Cardiac fibroblast (primary cell): ENCODE results near the gene PLEKHG5.
"Not testable (repeated sequence)": the region's sequence is repeated elsewhere in the genome, so short reads cannot be mapped to it uniquely, and the experiment has no call there.

Experiments
- DNase-seq, 2 donors: peaks; one replicate each; pipeline versions ENCODE4 v3.0.0 to v3.0.0-alpha.2; 2010; ENCODE audit warnings: low read depth in 2 of 2
- H3K4me3 ChIP-seq, 2 donors: replicated peaks in 1 of 2; 1 replicate in 1 of 2; 2 replicates in 1 of 2; pipeline ENCODE4 v1.5.1; 2011; ENCODE audit warnings: low read depth in 2 of 2, low read length in 2 of 2, mild to moderate bottlenecking in 2 of 2, moderate library complexity in 1 of 2
- CTCF ChIP-seq: IDR thresholded peaks from one replicate; pipeline ENCODE4 v1.5.1; 2011; ENCODE audit warnings: low read depth, mild to moderate bottlenecking, low read length, inconsistent platforms

PLEKHG5 gene

GRCh38 chr1:6494627-6495026, 3.2 kb upstream of the PLEKHG5 start:
- H3K4me3 ChIP-seq, result no peak overlapping the region
- no peak for TF ChIP-seq CTCF
- no peak for DNase-seq

GRCh38 chr1:6493834-6494223, 2.4 kb upstream of the PLEKHG5 start:
- DNase-seq, H3K4me3 ChIP-seq: not testable (repeated sequence)

GRCh38 chr1:6491966-6492365, 499 bp upstream of the PLEKHG5 start:
- no peak for DNase-seq
- H3K4me3 ChIP-seq, result no peak overlapping the region
- TF ChIP-seq CTCF, result no peak

GRCh38 chr1:6491081-6491449, 402 bp downstream of the PLEKHG5 start:
- H3K4me3 ChIP-seq, result peak overlapping the region; percentile 84 to 91
- no peak for DNase-seq
- TF ChIP-seq CTCF, result no peak

GRCh38 chr1:6490181-6491080, 1.0 kb downstream of the PLEKHG5 start:
- no peak for TF ChIP-seq CTCF
- peak; percentile 80 to 82 for DNase-seq
- H3K4me3 ChIP-seq, result peak overlapping the region; percentile 84 to 91

- TF ChIP-seq CTCF, result peak; percentile 97
- H3K4me3 ChIP-seq, result peak overlapping the region; percentile 84 to 91
- peak; percentile 77 to 81 for DNase-seq
Measured at GRCh38 chr1:6489799-6490180, 1.7 kb downstream of the PLEKHG5 start.

GRCh38 chr1:6489383-6489765, 2.1 kb downstream of the PLEKHG5 start:
- no peak for TF ChIP-seq CTCF
- DNase-seq, result no peak
- peak overlapping the region in 1 of 2 donors; percentile 84 for H3K4me3 ChIP-seq
